NT2/D1 (cell line): ENCODE results near the gene SLC9A8.

Source experiments
- SUZ12 ChIP-seq: IDR thresholded peaks from 2 replicates; pipeline ENCODE4 v1.6.1; 2011; ENCODE audit not compliant: insufficient read length, insufficient read depth; ENCODE audit errors: extremely low read depth
- ZNF274 ChIP-seq: IDR thresholded peaks from 2 replicates; pipeline ENCODE4 v1.6.1; 2011; ENCODE audit warnings: mild to moderate bottlenecking, low read depth, low read length

GRCh38 chr20:49781676-49782075 lies 31.0 kb upstream of the SLC9A8 start:
- TF ChIP-seq SUZ12 (no peak), ZNF274 (no peak)
